Epithelial cell of proximal tubule (primary cell): ENCODE measurements around the gene CACNA1H. TPM values are rescaled to one million over a fixed set of nuclear protein-coding genes. Genes with fewer than 3 reads are reported as not detected.

Source experiments
- DNase-seq: peaks from one replicate; pipeline ENCODE4 v3.0.0-alpha.2; 2011; ENCODE audit warnings: low read depth
- H3K4me3 ChIP-seq: 2 replicates; pipeline ENCODE4 v1.5.1; 2011; ENCODE audit warnings: low read depth, mild to moderate bottlenecking, low read length
- CTCF ChIP-seq: conservative IDR thresholded peaks from 2 replicates; pipeline ENCODE4 v1.5.1; 2012; ENCODE audit warnings: low read depth, mild to moderate bottlenecking, low read length
- total RNA-seq: library from RNA; depleted of rRNA; stranded (reverse); fragments of >200 nt; gene quantifications from 2 replicates; pipeline ENCODE4 v1.2.3, GENCODE V29; 2015

CACNA1H gene
- total RNA-seq, 1 donor from 2014 or later, result 0.29 TPM

- no peak for TF ChIP-seq CTCF
- H3K4me3 ChIP-seq, result no peak overlapping the region
- DNase-seq, result no peak
Measured at GRCh38 chr16:1192384-1193073, 39.6 kb downstream of the CACNA1H start.

GRCh38 chr16:1193143-1193824 is 40.4 kb downstream of the CACNA1H start:
- no peak overlapping the region for H3K4me3 ChIP-seq
- TF ChIP-seq CTCF, result no peak
- no peak for DNase-seq

DNA sequence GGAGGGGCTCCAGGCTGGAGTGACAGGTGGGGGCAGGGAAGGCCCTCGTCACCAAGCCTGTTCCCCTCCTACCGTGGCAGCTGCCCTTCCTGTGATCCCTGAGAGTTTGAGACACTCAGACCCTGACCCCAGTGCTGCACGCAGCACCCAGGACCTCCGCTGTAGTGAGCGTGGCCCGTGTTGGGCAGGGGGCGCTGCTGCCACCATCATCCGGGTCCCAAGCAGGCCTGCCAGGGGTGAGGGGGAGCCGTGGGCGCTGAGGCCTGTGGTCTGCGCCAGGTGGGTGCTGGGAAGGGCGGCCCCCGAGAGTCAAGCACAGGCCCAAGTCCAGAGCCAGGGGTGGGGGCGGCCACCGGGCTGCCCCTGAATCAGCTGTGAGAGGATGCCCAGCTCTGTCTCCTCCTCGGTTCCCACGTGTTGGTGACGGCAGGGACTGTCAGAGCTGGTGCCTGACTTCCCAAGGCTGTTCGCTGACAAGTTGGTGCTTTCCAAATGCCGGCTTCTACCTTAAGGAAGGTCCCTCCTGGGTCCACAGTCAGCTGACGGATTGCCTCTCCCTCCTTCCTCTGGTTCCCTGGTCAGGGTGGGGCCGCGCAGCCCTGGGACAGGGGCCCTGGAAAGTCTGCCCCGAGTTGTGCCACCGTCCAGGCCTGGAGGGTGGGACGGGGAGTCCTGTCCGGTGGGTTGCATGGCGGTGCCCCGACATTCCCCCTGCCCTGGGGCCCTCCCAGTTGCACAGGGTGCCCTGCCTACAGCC is 41.1 kb downstream of the CACNA1H start:
- DNase-seq, result no peak
- TF ChIP-seq CTCF, result no peak
- no peak overlapping the region for H3K4me3 ChIP-seq

GRCh38 chr16:1194665-1195392 is 41.9 kb downstream of the CACNA1H start:
- no peak overlapping the region for H3K4me3 ChIP-seq
- peak; percentile 72 for TF ChIP-seq CTCF

DNA sequence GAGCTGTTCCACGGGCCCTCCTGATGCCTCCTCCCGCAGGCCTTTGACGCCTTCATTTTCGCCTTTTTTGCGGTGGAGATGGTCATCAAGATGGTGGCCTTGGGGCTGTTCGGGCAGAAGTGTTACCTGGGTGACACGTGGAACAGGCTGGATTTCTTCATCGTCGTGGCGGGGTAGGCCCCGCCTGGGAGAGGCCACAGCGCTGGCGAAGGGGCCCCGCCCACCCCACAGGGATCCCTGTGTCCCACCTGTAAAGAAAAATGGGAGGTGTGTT is 42.4 kb downstream of the CACNA1H start:
- no peak for DNase-seq
- no peak for TF ChIP-seq CTCF
- H3K4me3 ChIP-seq, result no peak overlapping the region

More at GRCh38 chr16:1194665-1195392, 41.9 kb downstream of the CACNA1H start:
- DNase-seq, result no peak

- TF ChIP-seq CTCF, result no peak
- no peak for DNase-seq
- no peak overlapping the region for H3K4me3 ChIP-seq
Measured at GRCh38 chr16:1196494-1196893, 43.6 kb downstream of the CACNA1H start.
